Uterus (tissue), 4 donors: ENCODE measurements around the gene EIF6. TPM values are rescaled to one million over a fixed set of nuclear protein-coding genes. Genes with fewer than 3 reads are reported as not detected.

ENCODE experiments used
- DNase-seq, 2 donors: peaks; one replicate each; pipeline ENCODE4 v3.0.0-alpha.2; 2019 to 2020
- H3K27ac ChIP-seq, 2 donors: fragments of 200-600 bp; sonication (generic); 1 replicate in 1 of 2; 2 replicates in 1 of 2; pipeline ENCODE4 v1.5.1; 2016 to 2018
- H3K27me3 ChIP-seq, 2 donors: fragments of 200-600 bp; sonication (generic); one replicate each; pipeline ENCODE4 v1.5.1; 2018 to 2019; ENCODE audit warnings: control low read depth in 1 of 2
- H3K36me3 ChIP-seq, 2 donors: fragments of 200-600 bp; sonication (generic); one replicate each; pipeline ENCODE4 v1.5.1; 2019; ENCODE audit warnings: control low read depth in 1 of 2
- H3K4me1 ChIP-seq, 2 donors: fragments of 200-600 bp; sonication (generic); one replicate each; pipeline ENCODE4 v1.5.1; 2018 to 2019; ENCODE audit warnings: control low read depth in 1 of 2
- H3K4me3 ChIP-seq, 2 donors: fragments of 200-600 bp; sonication (generic); 1 replicate in 1 of 2; 2 replicates in 1 of 2; pipeline ENCODE4 v1.5.1; 2018 to 2019; ENCODE audit warnings: mild to moderate bottlenecking in 1 of 2
- H3K9me3 ChIP-seq, 2 donors: fragments of 200-600 bp; sonication (generic); one replicate each; pipeline ENCODE4 v1.5.1; 2019; ENCODE audit warnings: control low read depth in 1 of 2
- POLR2A ChIP-seq, 2 donors: fragments of 450-650 bp; IDR thresholded peaks; one replicate each; pipeline ENCODE4 v1.6.1; 2016; ENCODE audit warnings: antibody characterized with exemption in 2 of 2, mild to moderate bottlenecking in 1 of 2, moderate library complexity in 1 of 2
- intact Hi-C: fragments of 100-400 bp; cut with DNase I; formaldehyde crosslinking; loops from one replicate; pipeline ENCODE4 v1.15.1; 2023; ENCODE audit warnings: low total_unique reads
- total RNA-seq, 4 donors: library from RNA; depleted of rRNA in 3 of 4; stranded (reverse); fragments of >200 nt in 3 of 4; gene quantifications; one replicate each; pipeline versions ENCODE4 v1.1.0 to v1.2.4, GENCODE V29; 2014 to 2023
- TF ChIP-seq, protein P1 (sequence below), 4 experiments: fragments of 200-600 bp in 2 of 4; fragments of 450-650 bp in 2 of 4; sonication (generic) in 2 of 4; IDR thresholded peaks; one replicate each; pipeline ENCODE4 v1.5.1; 2016 to 2019; ENCODE audit warnings: antibody characterized with exemption in 4 of 4, mild to moderate bottlenecking in 2 of 4, moderate library complexity in 1 of 4
- donor health status: DM: yes; HTN: yes; CAD: no.

EIF6 gene
- total RNA-seq, 4 donors from 2014 or later, result 33.8 to 80.9 (median 66.8) TPM

DNA sequence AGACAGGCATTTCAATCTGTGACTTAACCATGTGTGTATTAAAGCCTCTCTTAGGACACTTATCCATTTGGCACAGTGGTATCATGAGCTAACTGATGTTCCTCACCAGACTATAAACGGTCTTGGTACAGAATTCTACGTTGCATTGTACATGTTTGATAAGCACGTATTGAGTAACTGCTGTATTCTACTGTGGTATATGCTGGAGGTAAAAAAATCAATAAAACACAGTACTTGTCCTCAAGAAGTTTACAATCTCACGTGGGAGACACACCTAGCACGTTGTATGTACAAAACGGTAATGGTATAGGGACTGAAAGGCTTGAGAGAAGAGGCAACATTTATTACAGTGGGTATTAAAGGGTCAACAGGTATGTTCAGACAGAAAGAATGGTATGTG, 40.8 kb upstream of the EIF6 start:
- Histone ChIP-seq H3K4me3 (no peak overlapping the region), H3K27ac (no peak overlapping the region), H3K36me3 (no peaks in the 10 kb centered on the region), H3K9me3 (no peaks in the 10 kb centered on the region), H3K27me3 (no peaks in the 10 kb centered on the region), H3K4me1 (no peaks in the 10 kb centered on the region)
- DNase-seq, result no peak
- intact Hi-C loops, result no loop called here
- no peak for TF ChIP-seq POLR2A (IDR thresholded peaks at IDR 0.05)
- TF ChIP-seq, protein P1, sequence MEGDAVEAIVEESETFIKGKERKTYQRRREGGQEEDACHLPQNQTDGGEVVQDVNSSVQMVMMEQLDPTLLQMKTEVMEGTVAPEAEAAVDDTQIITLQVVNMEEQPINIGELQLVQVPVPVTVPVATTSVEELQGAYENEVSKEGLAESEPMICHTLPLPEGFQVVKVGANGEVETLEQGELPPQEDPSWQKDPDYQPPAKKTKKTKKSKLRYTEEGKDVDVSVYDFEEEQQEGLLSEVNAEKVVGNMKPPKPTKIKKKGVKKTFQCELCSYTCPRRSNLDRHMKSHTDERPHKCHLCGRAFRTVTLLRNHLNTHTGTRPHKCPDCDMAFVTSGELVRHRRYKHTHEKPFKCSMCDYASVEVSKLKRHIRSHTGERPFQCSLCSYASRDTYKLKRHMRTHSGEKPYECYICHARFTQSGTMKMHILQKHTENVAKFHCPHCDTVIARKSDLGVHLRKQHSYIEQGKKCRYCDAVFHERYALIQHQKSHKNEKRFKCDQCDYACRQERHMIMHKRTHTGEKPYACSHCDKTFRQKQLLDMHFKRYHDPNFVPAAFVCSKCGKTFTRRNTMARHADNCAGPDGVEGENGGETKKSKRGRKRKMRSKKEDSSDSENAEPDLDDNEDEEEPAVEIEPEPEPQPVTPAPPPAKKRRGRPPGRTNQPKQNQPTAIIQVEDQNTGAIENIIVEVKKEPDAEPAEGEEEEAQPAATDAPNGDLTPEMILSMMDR (IDR thresholded peaks at IDR 0.05), result no peak

DNA sequence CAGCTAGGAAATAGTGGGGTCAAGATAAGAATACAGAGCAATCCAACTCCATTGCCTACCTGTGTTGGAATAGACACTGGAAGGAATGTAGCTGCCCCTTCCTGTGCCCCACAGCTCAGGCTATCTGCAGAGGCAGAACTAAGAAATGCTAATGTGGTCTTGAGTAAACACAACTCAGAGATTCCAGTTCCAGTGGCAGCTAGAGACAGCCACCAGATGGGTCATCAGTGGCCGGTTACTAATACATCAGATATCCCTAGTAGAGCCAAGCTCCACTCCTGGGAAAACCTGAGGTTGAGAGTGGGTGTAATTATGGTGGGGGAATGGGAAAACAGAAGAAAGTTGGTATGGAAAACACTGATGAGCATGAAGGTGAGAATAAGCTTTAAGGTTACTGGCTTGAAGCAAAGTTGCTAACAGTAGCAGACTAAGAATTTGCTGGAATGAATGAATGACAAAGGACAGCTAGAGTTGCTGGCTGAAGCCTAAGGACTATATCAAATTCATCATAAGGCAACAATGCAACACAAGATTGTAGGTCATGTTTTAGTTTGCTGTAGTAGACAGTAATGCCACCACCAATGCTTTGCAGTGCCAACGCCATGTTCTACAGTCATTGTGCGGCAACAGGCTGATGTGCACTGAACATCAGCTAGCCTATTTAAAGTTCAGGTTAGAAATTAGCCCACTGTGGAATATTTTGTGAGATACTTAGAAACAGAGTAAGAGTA, 36.0 kb upstream of the EIF6 start:
- no peaks in the 10 kb centered on the region for H3K27me3 ChIP-seq
- no peak overlapping the region for H3K4me3 ChIP-seq
- no peak for DNase-seq
- no peaks in the 10 kb centered on the region for H3K9me3 ChIP-seq
- H3K27ac ChIP-seq, result peak overlapping the region in 1 of 2 donors; percentile 46
- no peak for TF ChIP-seq POLR2A (IDR thresholded peaks at IDR 0.05)
- TF ChIP-seq, protein P1 (IDR thresholded peaks at IDR 0.05), result no peak
- H3K4me1 ChIP-seq, result peaks cover 0 to 3% of the 10 kb centered on the region in 2 donors
- no peaks in the 10 kb centered on the region for H3K36me3 ChIP-seq
- intact Hi-C loops, result no loop called here

DNA sequence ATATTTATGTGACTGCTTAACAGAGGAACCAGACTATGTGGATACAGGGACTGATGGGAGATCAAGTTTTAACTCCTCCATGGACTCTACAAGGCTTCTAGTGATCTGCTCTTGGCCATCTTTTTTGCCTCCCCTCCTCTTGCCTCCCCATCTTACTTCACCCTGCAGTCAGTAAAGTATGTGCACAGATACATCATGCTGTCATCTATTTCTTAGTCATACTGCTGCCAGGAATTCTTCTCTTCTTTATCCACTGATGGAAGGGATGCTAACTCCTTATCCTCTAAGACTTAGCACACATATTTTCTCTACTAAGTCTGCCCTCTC, 35.3 kb upstream of the EIF6 start:
- H3K27ac ChIP-seq, result peak overlapping the region in 1 of 2 donors; percentile 46
- TF ChIP-seq, protein P1 (IDR thresholded peaks at IDR 0.05), result no peak
- no peak for TF ChIP-seq POLR2A (IDR thresholded peaks at IDR 0.05)
- no peak overlapping the region for H3K4me3 ChIP-seq
- no peaks in the 10 kb centered on the region for H3K36me3 ChIP-seq
- DNase-seq, result no peak
- H3K9me3 ChIP-seq, result no peaks in the 10 kb centered on the region
- H3K27me3 ChIP-seq, result no peaks in the 10 kb centered on the region
- intact Hi-C loops, result no loop called here
- H3K4me1 ChIP-seq, result peaks cover 0 to 3% of the 10 kb centered on the region in 2 donors

DNA sequence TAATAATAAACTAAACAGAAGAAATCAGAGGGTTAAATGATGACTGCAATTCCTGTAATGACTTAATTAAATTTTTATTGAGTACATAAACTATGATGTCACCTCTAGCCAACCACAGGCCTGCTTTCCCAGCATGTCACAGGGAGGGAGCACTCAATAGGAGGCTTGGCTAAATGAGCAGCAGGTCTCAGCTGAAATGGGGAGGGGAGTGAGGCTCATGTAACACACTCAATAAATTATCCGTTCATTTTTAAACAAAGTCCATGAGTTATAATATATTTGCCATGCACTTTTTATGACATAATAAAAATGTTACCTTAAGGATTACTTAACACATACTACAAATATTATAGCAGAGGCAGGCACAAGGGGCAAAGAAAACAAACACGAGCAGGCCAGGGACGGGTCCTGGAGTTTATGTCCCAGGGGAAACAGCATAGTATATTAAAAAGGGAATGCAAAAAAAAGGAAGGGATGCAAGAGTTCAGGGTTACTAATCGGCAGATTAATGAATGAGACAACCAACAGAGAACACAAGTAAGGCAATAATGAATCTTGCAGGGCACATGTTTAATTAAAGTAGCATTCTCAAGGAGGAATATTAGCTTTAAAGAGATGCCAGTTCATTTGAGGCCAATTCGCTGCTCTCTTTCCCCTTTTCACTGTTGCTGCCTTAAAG, 34.8 kb upstream of the EIF6 start:
- TF ChIP-seq, protein P1 (IDR thresholded peaks at IDR 0.05), result no peak
- TF ChIP-seq POLR2A (IDR thresholded peaks at IDR 0.05), result no peak
- no peak for DNase-seq
- Histone ChIP-seq H3K27me3 (no peaks in the 10 kb centered on the region), H3K9me3 (no peaks in the 10 kb centered on the region), H3K4me3 (no peak overlapping the region), H3K27ac (peak overlapping the region in 1 of 2 donors; percentile 46), H3K36me3 (no peaks in the 10 kb centered on the region), H3K4me1 (peaks cover 0 to 3% of the 10 kb centered on the region in 2 donors)
- intact Hi-C loops, result no loop called here

DNA sequence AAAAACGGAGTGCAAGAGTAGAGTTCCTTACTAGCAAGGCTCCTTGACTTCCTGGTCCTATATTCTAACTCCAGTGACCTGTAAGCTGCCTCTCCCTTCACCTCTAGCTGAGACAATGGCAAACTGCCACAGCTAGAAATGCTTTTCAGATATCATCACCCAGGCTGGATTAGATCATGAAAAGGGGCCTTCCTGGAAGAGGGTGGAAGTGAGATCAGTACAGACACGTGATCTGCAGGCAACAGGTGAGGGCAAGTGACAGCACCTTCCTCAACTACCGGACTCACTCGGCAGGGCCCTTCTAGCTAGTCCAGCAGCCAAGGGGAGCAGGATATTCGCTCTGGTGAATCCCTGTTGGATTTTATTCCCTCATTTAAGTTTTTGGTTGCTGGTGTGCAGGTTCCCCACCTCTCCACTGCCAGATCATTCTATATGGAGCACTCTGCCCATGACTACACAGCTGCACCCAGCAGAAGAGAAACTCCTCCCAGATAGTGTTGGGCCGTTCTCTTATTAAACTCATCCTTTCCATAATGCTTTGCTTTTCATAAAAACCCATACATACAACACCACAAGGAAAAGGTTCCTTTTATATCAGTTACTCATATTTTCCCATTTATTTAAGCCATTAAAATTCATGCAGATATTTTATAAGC, 34.1 kb upstream of the EIF6 start:
- TF ChIP-seq, protein P1 (IDR thresholded peaks at IDR 0.05), result no peak
- no peak for TF ChIP-seq POLR2A (IDR thresholded peaks at IDR 0.05)
- H3K36me3 ChIP-seq, result no peaks in the 10 kb centered on the region
- intact Hi-C loops, result no loop called here
- H3K27me3 ChIP-seq, result no peaks in the 10 kb centered on the region
- H3K9me3 ChIP-seq, result no peaks in the 10 kb centered on the region
- H3K27ac ChIP-seq, result peak overlapping the region; percentile 23 to 46
- DNase-seq, result peak in 1 of 2 donors; percentile 47
- no peak overlapping the region for H3K4me3 ChIP-seq
- peaks cover 0 to 3% of the 10 kb centered on the region in 2 donors for H3K4me1 ChIP-seq
